HUDEP-2 (cell line): Measurements from ENCODE around the gene SNX22.
"Not testable (repeated sequence)": the region's sequence is repeated elsewhere in the genome, so short reads cannot be mapped to it uniquely, and the experiment has no call there.

Experiments
- DNase-seq, 76 experiments: peaks; one replicate each; lab custom pipeline; 2025; ENCODE audit not compliant: unreplicated experiment in 76 of 76; lab: John Stamatoyannopoulos, UW

The SNX22 gene

GRCh38 chr15:64151727-64152506 is at the start of gene SNX22:
Gene SNX22 (plus strand): TSS chr15:64151731. CDS start chr15:64151776, 45 bp downstream.
- DNase-seq: peak in 4 of 76 experiments; percentile 27 to 62 (median 52)

- DNase-seq: no peak
These were observed 49.0 kb upstream of the SNX22 start for GRCh38 chr15:64102497-64102896.

- DNase-seq: no peak
These were observed 46.3 kb upstream of the SNX22 start for GRCh38 chr15:64105113-64105704.

GRCh38 chr15:64107337-64107736 is 44.2 kb upstream of the SNX22 start:
- no peak for DNase-seq

- not testable (repeated sequence) for DNase-seq
These were observed 41.3 kb upstream of the SNX22 start for GRCh38 chr15:64110108-64110701.

- DNase-seq: no peak
These were observed 40.4 kb upstream of the SNX22 start for GRCh38 chr15:64110950-64111678.

- no peak for DNase-seq
These were observed 39.9 kb upstream of the SNX22 start for GRCh38 chr15:64111679-64112050.

- DNase-seq: no peak
These were observed 39.3 kb upstream of the SNX22 start for GRCh38 chr15:64112073-64112772.

- DNase-seq: no peak
These were observed 38.6 kb upstream of the SNX22 start for GRCh38 chr15:64112904-64113303.

GRCh38 chr15:64117759-64118487 is 33.6 kb upstream of the SNX22 start:
- DNase-seq: no peak

- not testable (repeated sequence) for DNase-seq
These were observed 31.2 kb upstream of the SNX22 start for GRCh38 chr15:64120322-64120721.

- DNase-seq: no peak
These were observed 29.9 kb upstream of the SNX22 start for GRCh38 chr15:64121614-64122013.

GRCh38 chr15:64122444-64122843 is 29.1 kb upstream of the SNX22 start:
- no peak for DNase-seq

GRCh38 chr15:64122936-64123351 is 28.6 kb upstream of the SNX22 start:
- no peak for DNase-seq

GRCh38 chr15:64125978-64126377 is 25.6 kb upstream of the SNX22 start:
- no peak for DNase-seq

- DNase-seq: no peak
These were observed 23.8 kb upstream of the SNX22 start for GRCh38 chr15:64127521-64128270.

GRCh38 chr15:64130159-64130558 is 21.4 kb upstream of the SNX22 start:
- no peak for DNase-seq

- no peak for DNase-seq
These were observed 20.0 kb upstream of the SNX22 start for GRCh38 chr15:64131547-64131946.

- DNase-seq: no peak
These were observed 19.3 kb upstream of the SNX22 start for GRCh38 chr15:64132217-64132616.
